ENCODE measurements around the gene RAP1GAP.

RAP1GAP gene

GRCh38 chr1:21612057-21612456 lies 57.1 kb downstream of the RAP1GAP start:
- FAIRE-seq (no peak), DNase-seq (ENCODE audit: low spot score) (no peak)

- no peak for FAIRE-seq
- DNase-seq (ENCODE audit: low spot score) = no peak
Measured at GRCh38 chr1:21610989-21611785, 58.0 kb downstream of the RAP1GAP start.

- FAIRE-seq (no peak), DNase-seq (ENCODE audit: low spot score) (no peak)
Measured at GRCh38 chr1:21610027-21610426, 59.1 kb downstream of the RAP1GAP start.

GRCh38 chr1:21608798-21609197 lies 60.4 kb downstream of the RAP1GAP start:
- no peak for DNase-seq (ENCODE audit: low spot score)
- FAIRE-seq = no peak

GRCh38 chr1:21607549-21608529 lies 61.3 kb downstream of the RAP1GAP start:
- FAIRE-seq (no peak), DNase-seq (ENCODE audit: low spot score) (peak; percentile 27)

GRCh38 chr1:21605964-21606705 lies 63.0 kb downstream of the RAP1GAP start:
- FAIRE-seq = no peak
- no peak for DNase-seq (ENCODE audit: low spot score)

GRCh38 chr1:21605012-21605715 lies 64.0 kb downstream of the RAP1GAP start:
- DNase-seq (ENCODE audit: low spot score) = no peak
- FAIRE-seq = no peak

GRCh38 chr1:21604208-21604957 lies 64.8 kb downstream of the RAP1GAP start:
- DNase-seq (ENCODE audit: low spot score) (no peak), FAIRE-seq (no peak)

- no peak for FAIRE-seq
Measured at GRCh38 chr1:21603177-21604138, 65.7 kb downstream of the RAP1GAP start.

GRCh38 chr1:21601278-21602048 lies 67.7 kb downstream of the RAP1GAP start:
- FAIRE-seq (no peak), DNase-seq (ENCODE audit: low spot score) (no peak)

More at GRCh38 chr1:21603177-21604138, 65.7 kb downstream of the RAP1GAP start:
- DNase-seq (ENCODE audit: low spot score) = no peak

GRCh38 chr1:21599402-21599801 lies 69.8 kb downstream of the RAP1GAP start:
- no peak for DNase-seq (ENCODE audit: low spot score)
- FAIRE-seq = no peak

GRCh38 chr1:21598904-21599303 lies 70.3 kb downstream of the RAP1GAP start:
- DNase-seq (ENCODE audit: low spot score) (no peak), FAIRE-seq (no peak)

- DNase-seq (ENCODE audit: low spot score) = no peak
- FAIRE-seq = no peak
Measured at GRCh38 chr1:21598417-21598816, 70.7 kb downstream of the RAP1GAP start.

- DNase-seq (ENCODE audit: low spot score) = no peak
- FAIRE-seq = no peak
Measured at GRCh38 chr1:21597753-21598152, 71.4 kb downstream of the RAP1GAP start.

GRCh38 chr1:21596628-21597027 lies 72.5 kb downstream of the RAP1GAP start:
- DNase-seq (ENCODE audit: low spot score) = no peak
- no peak for FAIRE-seq

- DNase-seq (ENCODE audit: low spot score) (no peak), FAIRE-seq (no peak)
Measured at GRCh38 chr1:21596174-21596573, 73.0 kb downstream of the RAP1GAP start.

- peak; percentile 60 for DNase-seq (ENCODE audit: low spot score)
Measured at GRCh38 chr1:21594935-21595897, 73.9 kb downstream of the RAP1GAP start.

More at GRCh38 chr1:21594935-21595897, 73.9 kb downstream of the RAP1GAP start:
- FAIRE-seq = no peak
